M059J (cell line): Measurements from ENCODE around the gene MED12L. TPM values are rescaled to one million over a fixed set of nuclear protein-coding genes. Genes with fewer than 3 reads are reported as not detected.

Experiments used
- DNase-seq: peaks from one replicate; pipeline ENCODE4 v3.0.0-alpha.2; 2012; ENCODE audit warnings: low read depth
- total RNA-seq: library from RNA; depleted of rRNA; stranded (reverse); fragments of >200 nt; shearing (Covaris generic); gene quantifications from 2 replicates; pipeline ENCODE4 v1.2.3, GENCODE V29; 2014

The MED12L gene
- total RNA-seq, 1 experiment from 2014 or later = 0.84 TPM

DNA sequence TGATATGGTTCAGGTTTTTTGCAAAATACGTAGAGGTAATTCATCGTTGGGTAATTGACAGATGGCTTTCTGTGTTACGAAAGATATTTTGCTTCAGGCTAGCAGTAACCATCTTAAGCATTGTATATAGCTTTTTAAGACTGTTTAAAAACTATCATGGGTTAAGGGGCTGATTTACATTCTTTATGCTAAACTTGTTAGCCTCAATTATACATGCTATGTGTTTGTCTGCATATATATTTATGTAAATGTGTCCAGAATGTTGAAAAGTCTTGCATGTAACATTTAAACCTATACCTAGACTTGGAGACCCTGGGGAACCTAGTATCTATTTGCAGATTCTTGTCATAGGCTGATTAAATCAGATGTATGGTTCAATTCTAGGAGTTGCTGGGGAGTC is 204.0 kb downstream of the MED12L start:
- DNase-seq = no peak

DNA sequence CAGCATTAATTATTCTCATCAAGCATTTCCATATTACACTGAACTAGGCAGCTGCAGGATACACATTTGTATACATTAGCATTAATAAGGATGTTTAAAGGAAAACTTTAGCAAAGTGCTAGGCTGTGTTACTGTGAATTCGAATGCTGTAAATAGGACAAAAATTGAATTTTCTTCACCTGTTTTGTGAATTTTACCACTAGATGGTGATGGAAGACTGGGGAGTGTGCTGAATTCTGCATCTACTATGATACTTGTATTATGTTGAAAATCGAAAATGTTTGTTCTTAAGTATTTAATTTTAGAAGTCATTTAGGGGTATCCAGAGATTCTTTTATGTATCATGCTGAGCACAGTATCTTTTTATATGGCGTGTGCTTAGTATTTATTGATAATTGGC is 205.2 kb downstream of the MED12L start:
- peak; percentile 63 for DNase-seq

GRCh38 chr3:151293127-151293526 is 207.7 kb downstream of the MED12L start:
- DNase-seq = no peak

DNA sequence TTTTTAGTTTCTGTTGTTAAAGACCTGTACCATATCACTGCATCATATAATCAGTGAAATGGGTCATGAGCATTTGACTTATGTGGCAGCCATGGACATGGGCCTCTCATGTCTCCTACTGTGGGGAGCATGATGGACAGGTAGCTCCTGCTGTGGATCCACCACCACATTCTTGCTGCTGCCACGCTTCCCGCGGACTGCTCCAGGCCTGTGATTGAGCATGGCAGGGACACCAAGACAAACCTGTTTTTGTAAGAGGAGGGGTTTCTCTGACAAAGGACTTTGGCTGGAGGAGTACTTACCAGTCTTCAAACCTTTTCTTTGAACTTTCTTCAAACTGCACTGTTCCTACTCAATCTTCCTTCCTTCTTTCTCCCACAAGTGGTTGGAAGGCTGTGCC is 210.8 kb downstream of the MED12L start:
- DNase-seq = no peak

- DNase-seq = no peak
Measured at GRCh38 chr3:151297429-151297828, 212.0 kb downstream of the MED12L start.

GRCh38 chr3:151299006-151299405 is 213.5 kb downstream of the MED12L start:
- DNase-seq = no peak

DNA sequence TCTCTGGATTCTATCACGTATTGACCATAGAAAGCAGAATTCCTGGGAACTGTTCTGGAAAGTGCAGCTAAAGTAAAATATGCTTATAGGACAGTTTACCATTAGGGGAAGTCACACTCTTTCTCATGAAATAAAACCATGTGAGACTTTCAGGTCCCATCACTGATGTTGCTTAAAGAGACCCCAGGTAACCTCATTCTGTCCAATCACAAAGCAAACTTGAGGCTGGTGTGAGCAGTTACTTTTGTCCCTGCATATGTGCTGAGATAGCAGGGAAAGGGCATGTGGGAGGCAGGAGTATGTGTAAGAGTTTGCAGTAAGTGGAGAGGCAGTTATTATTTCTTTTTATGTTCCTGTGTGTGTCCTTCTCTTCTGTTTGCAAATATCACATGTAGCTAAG is 215.1 kb downstream of the MED12L start:
- DNase-seq = no peak

DNA sequence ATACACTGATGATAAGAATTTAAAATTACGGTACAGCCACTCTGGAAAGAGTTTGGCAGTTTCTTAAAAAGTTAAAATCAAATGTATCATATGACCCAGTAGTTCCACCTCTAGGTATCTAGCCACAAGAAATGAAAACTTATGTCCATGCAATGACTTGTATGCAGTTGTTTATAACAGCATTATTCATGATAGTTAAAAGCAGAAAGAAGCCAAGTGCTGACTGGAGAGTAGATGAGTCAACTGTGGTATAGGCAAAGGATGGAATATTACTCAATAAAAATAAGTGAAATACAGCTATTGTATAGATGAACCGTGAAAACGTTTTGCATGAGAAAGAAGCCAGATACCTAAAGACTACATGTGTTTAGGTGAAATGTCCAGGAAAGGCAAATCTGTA is 216.3 kb downstream of the MED12L start:
- DNase-seq = peak; percentile 75

GRCh38 chr3:151303751-151304150 is 218.3 kb downstream of the MED12L start:
- no peak for DNase-seq

GRCh38 chr3:151305060-151305774 is 219.8 kb downstream of the MED12L start:
- DNase-seq = peak; percentile 100

- no peak for DNase-seq
Measured at GRCh38 chr3:151305775-151306151, 220.3 kb downstream of the MED12L start.

DNA sequence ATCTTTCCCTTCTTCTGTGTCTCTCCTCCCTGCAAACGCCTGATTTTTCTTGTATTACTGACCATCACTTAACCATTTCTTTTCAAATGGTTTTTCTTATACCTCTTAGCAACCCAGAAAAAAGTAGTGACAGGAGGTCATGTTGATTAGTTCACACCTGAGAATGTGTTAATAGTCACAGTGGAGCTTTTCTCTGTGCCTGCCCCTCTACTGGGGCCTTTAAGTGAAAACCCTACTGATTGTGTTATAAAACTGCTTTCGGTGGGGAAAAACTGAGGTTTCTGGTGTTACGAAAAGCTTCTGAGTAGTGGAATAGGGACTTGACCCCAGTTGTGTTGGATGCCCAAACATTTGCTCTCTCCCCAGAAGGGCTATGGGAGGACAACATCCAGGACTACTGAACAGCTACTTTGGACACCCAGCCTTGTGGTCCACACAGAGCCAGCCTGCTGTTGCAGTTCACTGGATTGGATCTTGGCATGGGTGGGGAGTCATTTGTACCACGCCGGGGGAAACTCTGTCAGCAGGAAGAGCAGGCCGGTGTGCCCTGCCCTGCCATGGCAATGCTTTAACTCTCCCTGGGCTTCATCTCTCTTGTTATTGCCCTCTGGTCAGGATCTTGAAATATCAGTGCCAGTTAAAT is 220.8 kb downstream of the MED12L start:
- DNase-seq = no peak

DNA sequence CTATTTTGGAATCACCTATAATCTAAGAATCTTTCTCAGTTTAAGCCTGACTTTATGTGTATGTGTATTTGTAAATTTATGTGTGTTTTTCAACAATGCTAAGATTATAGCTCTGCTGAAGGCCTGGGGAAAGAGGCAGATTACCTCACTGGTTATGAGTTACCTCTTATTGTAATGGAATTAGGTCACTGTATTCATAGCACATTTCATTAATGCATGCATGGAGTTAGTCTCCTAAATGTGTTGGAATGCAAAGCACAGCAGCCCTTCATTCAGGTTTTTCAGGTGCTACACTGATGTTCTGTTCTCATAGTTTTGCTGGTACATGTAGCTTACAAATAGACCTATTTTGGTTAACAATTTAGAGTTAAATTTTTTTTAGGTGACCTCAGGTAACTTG is 221.7 kb downstream of the MED12L start:
- no peak for DNase-seq

GRCh38 chr3:151307583-151308488 is 222.4 kb downstream of the MED12L start:
- DNase-seq = peak; percentile 41

DNA sequence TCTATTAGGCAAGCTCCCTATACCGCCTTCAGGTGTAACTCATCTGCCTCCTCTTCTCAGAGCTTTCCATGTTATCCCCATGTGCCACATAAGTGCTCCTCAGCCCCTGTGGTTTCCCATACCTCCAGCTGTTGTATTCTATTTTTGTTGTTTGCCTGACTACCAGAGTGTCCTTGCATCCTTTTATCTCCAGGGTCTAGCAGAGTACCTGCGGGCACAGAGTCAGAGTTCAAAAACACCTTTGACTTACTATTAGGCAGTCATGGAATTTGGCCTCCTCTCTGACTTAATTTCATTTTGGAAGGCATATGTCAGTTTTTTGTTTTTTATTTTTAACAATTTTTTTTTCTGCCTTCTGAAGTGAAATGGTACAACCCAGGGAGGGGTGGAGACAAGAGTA is 224.1 kb downstream of the MED12L start:
- DNase-seq = no peak

GRCh38 chr3:151312972-151313371 is 227.5 kb downstream of the MED12L start:
- DNase-seq = no peak

DNA sequence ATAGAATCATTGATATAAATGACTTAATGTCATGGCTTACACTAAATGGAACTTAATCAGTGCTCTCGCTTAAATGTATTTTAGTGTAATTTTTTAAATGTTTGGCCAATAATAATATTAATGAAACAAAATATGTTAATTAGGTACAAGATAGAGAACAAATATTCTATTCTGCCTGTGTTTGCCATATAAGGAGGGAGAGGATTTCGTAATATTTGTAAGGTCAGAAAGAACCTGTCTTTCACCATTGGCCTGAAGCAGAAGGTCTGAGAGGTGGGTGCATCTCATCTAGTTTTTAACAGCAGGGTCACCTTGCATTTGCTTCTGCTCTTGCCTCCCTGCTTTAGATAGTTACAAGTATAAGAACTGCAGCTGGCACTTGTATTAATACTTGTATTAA is 228.7 kb downstream of the MED12L start:
- DNase-seq = no peak

- DNase-seq = no peak
Measured at GRCh38 chr3:151314593-151314992, 229.1 kb downstream of the MED12L start.

GRCh38 chr3:151315136-151315535 is 229.7 kb downstream of the MED12L start:
- peak; percentile 59 for DNase-seq

GRCh38 chr3:151315846-151316245 is 230.4 kb downstream of the MED12L start:
- DNase-seq = peak; percentile 3

- peak; percentile 90 for DNase-seq
Measured at GRCh38 chr3:151316267-151316991, 231.0 kb downstream of the MED12L start, which contains the start of gene GPR87. Gene GPR87, minus strand, starts transcription at chr3:151316820. Its CDS starts 16,720 bp downstream, at chr3:151300100.

DNA sequence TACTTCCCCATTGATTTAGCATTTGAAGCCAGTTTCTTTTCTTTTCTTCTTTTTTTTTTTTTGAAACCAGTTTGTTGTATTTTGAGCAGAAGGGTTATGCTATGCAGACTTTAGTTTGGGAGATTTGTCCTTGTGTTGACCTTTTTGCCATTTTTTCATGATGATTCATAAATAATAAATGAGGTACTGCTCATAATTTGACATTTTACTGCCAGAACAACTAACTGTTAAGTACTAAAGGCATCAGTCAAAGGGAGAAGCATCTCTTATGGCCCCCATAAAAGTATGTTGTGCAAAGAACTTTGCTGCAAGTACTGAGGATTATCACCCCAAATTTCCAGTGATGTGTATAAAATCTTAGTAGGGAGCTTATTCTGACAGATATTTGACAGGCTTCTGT is 232.8 kb downstream of the MED12L start:
- peak; percentile 35 for DNase-seq
